Measurements from ENCODE around the gene RNF32. TPM values are rescaled to one million over a fixed set of nuclear protein-coding genes. Genes with fewer than 3 reads are reported as not detected.
"Not testable (repeated sequence)": the region's sequence is repeated elsewhere in the genome, so short reads cannot be mapped to it uniquely, and the experiment has no call there.

RNF32 gene
- total RNA-seq, 1 experiment from 2014 or later: 5.2 TPM

GRCh38 chr7:156610601-156611000 is 30.0 kb upstream of the RNF32 start:
- Histone ChIP-seq H3K4me3 (no peak overlapping the region), H3K27me3 (no peaks in the 10 kb centered on the region), H3K36me3 (no peaks in the 10 kb centered on the region), H3K9me3 (no peaks in the 10 kb centered on the region)
- DNase-seq: no peak

GRCh38 chr7:156611014-156612010 is 29.3 kb upstream of the RNF32 start:
- Histone ChIP-seq H3K27me3 (no peaks in the 10 kb centered on the region), H3K9me3 (no peaks in the 10 kb centered on the region), H3K4me3 (no peak overlapping the region), H3K36me3 (no peaks in the 10 kb centered on the region)
- no peak for DNase-seq

GRCh38 chr7:156612930-156613329 is 27.6 kb upstream of the RNF32 start:
- H3K27me3 ChIP-seq: no peaks in the 10 kb centered on the region
- H3K36me3 ChIP-seq: no peaks in the 10 kb centered on the region
- H3K9me3 ChIP-seq: no peaks in the 10 kb centered on the region
- H3K4me3 ChIP-seq: no peak overlapping the region
- no peak for DNase-seq

GRCh38 chr7:156614434-156615264 is 25.9 kb upstream of the RNF32 start:
- H3K9me3 ChIP-seq: no peaks in the 10 kb centered on the region
- DNase-seq: no peak
- no peaks in the 10 kb centered on the region for H3K27me3 ChIP-seq
- H3K36me3 ChIP-seq: no peaks in the 10 kb centered on the region
- H3K4me3 ChIP-seq: no peak overlapping the region

GRCh38 chr7:156616269-156617202 is 24.0 kb upstream of the RNF32 start:
- no peaks in the 10 kb centered on the region for H3K36me3 ChIP-seq
- peak overlapping the region; percentile 36 for H3K4me3 ChIP-seq
- H3K27me3 ChIP-seq: no peaks in the 10 kb centered on the region
- DNase-seq: peak; percentile 16
- H3K9me3 ChIP-seq: no peaks in the 10 kb centered on the region

GRCh38 chr7:156617215-156617614 is 23.4 kb upstream of the RNF32 start:
- no peak for DNase-seq
- H3K9me3 ChIP-seq: no peaks in the 10 kb centered on the region
- no peaks in the 10 kb centered on the region for H3K36me3 ChIP-seq
- H3K27me3 ChIP-seq: no peaks in the 10 kb centered on the region
- H3K4me3 ChIP-seq: peak overlapping the region; percentile 36

GRCh38 chr7:156618078-156618779 is 22.3 kb upstream of the RNF32 start:
- Histone ChIP-seq H3K27me3 (no peaks in the 10 kb centered on the region), H3K9me3 (no peaks in the 10 kb centered on the region), H3K36me3 (no peaks in the 10 kb centered on the region), H3K4me3 (no peak overlapping the region)
- DNase-seq: no peak

GRCh38 chr7:156618780-156619367 is 21.7 kb upstream of the RNF32 start:
- Histone ChIP-seq H3K36me3 (no peaks in the 10 kb centered on the region), H3K27me3 (no peaks in the 10 kb centered on the region), H3K4me3 (no peak overlapping the region), H3K9me3 (no peaks in the 10 kb centered on the region)
- no peak for DNase-seq

- H3K27me3 ChIP-seq, DNase-seq, H3K4me3 ChIP-seq, H3K36me3 ChIP-seq, H3K9me3 ChIP-seq: not testable (repeated sequence)
Measured at GRCh38 chr7:156619488-156620290, 20.9 kb upstream of the RNF32 start.

- Histone ChIP-seq H3K36me3 (no peaks in the 10 kb centered on the region), H3K27me3 (no peaks in the 10 kb centered on the region), H3K9me3 (no peaks in the 10 kb centered on the region), H3K4me3 (no peak overlapping the region)
- DNase-seq: no peak
Measured at GRCh38 chr7:156620291-156620675, 20.3 kb upstream of the RNF32 start.

GRCh38 chr7:156621652-156622051 is 18.9 kb upstream of the RNF32 start:
- Histone ChIP-seq H3K9me3 (no peaks in the 10 kb centered on the region), H3K36me3 (no peaks in the 10 kb centered on the region), H3K27me3 (no peaks in the 10 kb centered on the region), H3K4me3 (no peak overlapping the region)
- DNase-seq: no peak

GRCh38 chr7:156625580-156625979 is 15.0 kb upstream of the RNF32 start:
- Histone ChIP-seq H3K27me3 (no peaks in the 10 kb centered on the region), H3K9me3 (no peaks in the 10 kb centered on the region), H3K36me3 (no peaks in the 10 kb centered on the region), H3K4me3 (no peak overlapping the region)
- no peak for DNase-seq

GRCh38 chr7:156626220-156626895 is 14.2 kb upstream of the RNF32 start:
- Histone ChIP-seq H3K36me3 (no peaks in the 10 kb centered on the region), H3K27me3 (no peaks in the 10 kb centered on the region), H3K4me3 (no peak overlapping the region), H3K9me3 (no peaks in the 10 kb centered on the region)
- no peak for DNase-seq

GRCh38 chr7:156628562-156628961 is 12.0 kb upstream of the RNF32 start:
- no peak overlapping the region for H3K4me3 ChIP-seq
- no peak for DNase-seq
- no peaks in the 10 kb centered on the region for H3K9me3 ChIP-seq
- no peaks in the 10 kb centered on the region for H3K27me3 ChIP-seq
- H3K36me3 ChIP-seq: no peaks in the 10 kb centered on the region
